ENCODE results near the gene LTBP3. TPM values are rescaled to one million over a fixed set of nuclear protein-coding genes. Genes with fewer than 3 reads are reported as not detected.

LTBP3 gene
- total and polyA plus RNA-seq, 9 of the 15 experiments (the other 6 are each of a cell fraction or from before 2014, with no cell fraction given): 0.06 to 20.5 (median 4.8) TPM

- TF ChIP-seq CHD7 (IDR thresholded peaks at IDR 0.05; ENCODE audit: low read depth, low read length) (peak; percentile 57), ZNF41 (CRISPR knock-in tag; conservative IDR thresholded peaks at IDR 0.05) (peak; percentile 95), ZNF197 (CRISPR knock-in tag; IDR thresholded peaks at IDR 0.05; ENCODE audit: low read depth) (peak; percentile 54; the same call in 1 of the 2 replicates), FOXJ2 (tag; IDR thresholded peaks at IDR 0.05) (peak; percentile 59; the same call in 1 of the 2 replicates), CTCF (IDR thresholded peaks at IDR 0.05 in 2 of 3, conservative IDR thresholded peaks at IDR 0.05 in 1 of 3; ENCODE audit: insufficient read depth in 2 of 3, low read depth in 1 of 3, low read length in 3 of 3) (no peak), ZNF75A (CRISPR knock-in tag; IDR thresholded peaks at IDR 0.05) (peak; percentile 91), MYNN (IDR thresholded peaks at IDR 0.05) (peak; percentile 68; the same call in 1 of the 2 replicates), MYNN (CRISPR knock-in tag; IDR thresholded peaks at IDR 0.05) (no peak), IRF1 (CRISPR knock-in tag; IDR thresholded peaks at IDR 0.05; ENCODE audit: borderline replicate concordance) (peak; percentile 88; the same call in 1 of the 2 replicates), THRB (CRISPR knock-in tag; conservative IDR thresholded peaks at IDR 0.05) (peak; percentile 99), NUFIP1 (IDR thresholded peaks at IDR 0.05; ENCODE audit: partially characterized antibody) (no peak)
Measured at GRCh38 chr11:65498977-65499712, 59.0 kb downstream of the LTBP3 start, which contains the start of gene MALAT1 (continued).
